Liver (tissue), 9 donors: ENCODE measurements around the gene PPM1E. TPM values are rescaled to one million over a fixed set of nuclear protein-coding genes. Genes with fewer than 3 reads are reported as not detected.

Source experiments
- DNase-seq: peaks from one replicate; pipeline ENCODE4 v3.0.0-alpha.2; 2017; ENCODE audit warnings: low spot score
- H3K27ac ChIP-seq, 2 donors: one replicate each; pipeline ENCODE4 v1.7.0; 2013; ENCODE audit warnings: inconsistent platforms in 2 of 2, low read length in 2 of 2, control low read depth in 1 of 2, low read depth in 1 of 2, mild to moderate bottlenecking in 1 of 2
- H3K27me3 ChIP-seq, 4 donors: one replicate each; pipeline versions ENCODE4 v1.6.1 to v1.7.0; 2013; ENCODE audit warnings: low read length in 3 of 4, inconsistent platforms in 1 of 4, mild to moderate bottlenecking in 1 of 4, moderate library complexity in 1 of 4; ENCODE audit not compliant: control insufficient read depth in 4 of 4, insufficient read depth in 4 of 4
- H3K36me3 ChIP-seq, 4 donors: one replicate each; pipeline versions ENCODE4 v1.6.1 to v1.7.0; 2013; ENCODE audit warnings: low read length in 3 of 4, mild to moderate bottlenecking in 3 of 4, low read depth in 1 of 4, moderate library complexity in 1 of 4; ENCODE audit not compliant: control insufficient read depth in 4 of 4, insufficient read depth in 3 of 4
- H3K4me1 ChIP-seq, 4 donors: one replicate each; pipeline versions ENCODE4 v1.6.1 to v1.7.0; 2013; ENCODE audit warnings: low read length in 3 of 4, mild to moderate bottlenecking in 3 of 4, moderate library complexity in 1 of 4; ENCODE audit not compliant: control insufficient read depth in 4 of 4, insufficient read depth in 4 of 4
- H3K4me3 ChIP-seq, 3 donors: one replicate each; pipeline versions ENCODE4 v1.6.1 to v1.7.0; 2013; ENCODE audit warnings: low read length in 3 of 3, control low read depth in 1 of 3, low read depth in 1 of 3, mild to moderate bottlenecking in 1 of 3
- H3K9ac ChIP-seq, 2 donors: one replicate each; pipeline ENCODE4 v1.7.0; 2013; ENCODE audit warnings: low read length in 2 of 2, mild to moderate bottlenecking in 2 of 2, moderate library complexity in 2 of 2, control low read depth in 1 of 2, low read depth in 1 of 2
- H3K9me3 ChIP-seq, 4 donors: one replicate each; pipeline versions ENCODE4 v1.6.1 to v1.7.0; 2013; ENCODE audit warnings: low read length in 3 of 4; ENCODE audit not compliant: control insufficient read depth in 4 of 4
- ATF3 ChIP-seq: IDR thresholded peaks from 2 replicates; pipeline ENCODE4 v1.6.1; 2016; ENCODE audit warnings: antibody characterized with exemption
- CTCF ChIP-seq: fragments of 150-350 bp; IDR thresholded peaks from 2 replicates; pipeline ENCODE4 v1.5.1; 2017; ENCODE audit warnings: improper control_type of control experiment, low read depth, low read length; ENCODE audit not compliant: missing input control
- EGR1 ChIP-seq, 2 donors: IDR thresholded peaks; 2 replicates each; pipeline ENCODE4 v1.6.1; 2016 to 2018; ENCODE audit warnings: antibody characterized with exemption in 2 of 2, low read depth in 2 of 2
- FOXA1 ChIP-seq: IDR thresholded peaks from 2 replicates; pipeline ENCODE4 v1.6.1; 2016; ENCODE audit warnings: antibody characterized with exemption
- FOXA2 ChIP-seq: IDR thresholded peaks from 2 replicates; pipeline ENCODE4 v1.6.1; 2016; ENCODE audit warnings: antibody characterized with exemption
- GABPA ChIP-seq, 2 donors: IDR thresholded peaks in 1 of 2; conservative IDR thresholded peaks in 1 of 2; 2 replicates each; pipeline ENCODE4 v1.6.1; 2016; ENCODE audit warnings: antibody characterized with exemption in 2 of 2, mild to moderate bottlenecking in 1 of 2, moderate library complexity in 1 of 2
- HNF4A ChIP-seq, 2 donors: conservative IDR thresholded peaks; 2 replicates each; pipeline ENCODE4 v1.6.1; 2016; ENCODE audit warnings: antibody characterized with exemption in 2 of 2, mild to moderate bottlenecking in 2 of 2
- HNF4G ChIP-seq: IDR thresholded peaks from 2 replicates; pipeline ENCODE4 v1.6.1; 2016; ENCODE audit warnings: antibody characterized with exemption
- JUND ChIP-seq, 2 donors: IDR thresholded peaks; 2 replicates each; pipeline ENCODE4 v1.6.1; 2016; ENCODE audit warnings: antibody characterized with exemption in 2 of 2
- MAX ChIP-seq: IDR thresholded peaks from 2 replicates; pipeline ENCODE4 v1.6.1; 2016; ENCODE audit warnings: antibody characterized with exemption
- NR2F2 ChIP-seq: IDR thresholded peaks from 2 replicates; pipeline ENCODE4 v1.6.1; 2016; ENCODE audit warnings: antibody characterized with exemption
- RAD21 ChIP-seq, 2 donors: IDR thresholded peaks; 2 replicates each; pipeline ENCODE4 v1.6.1; 2016; ENCODE audit warnings: antibody characterized with exemption in 2 of 2, mild to moderate bottlenecking in 2 of 2
- REST ChIP-seq: IDR thresholded peaks from 2 replicates; pipeline ENCODE4 v1.6.1; 2016; ENCODE audit warnings: antibody characterized with exemption, mild to moderate bottlenecking
- RXRA ChIP-seq, 2 donors: IDR thresholded peaks; 2 replicates each; pipeline ENCODE4 v1.6.1; 2017 to 2018; ENCODE audit warnings: antibody characterized with exemption in 2 of 2, mild to moderate bottlenecking in 1 of 2
- SP1 ChIP-seq: IDR thresholded peaks from 2 replicates; pipeline ENCODE4 v1.6.1; 2018; ENCODE audit warnings: antibody characterized with exemption, mild to moderate bottlenecking
- TAF1 ChIP-seq: conservative IDR thresholded peaks from 2 replicates; pipeline ENCODE4 v1.6.1; 2016; ENCODE audit warnings: antibody characterized with exemption, mild to moderate bottlenecking
- YY1 ChIP-seq: IDR thresholded peaks from 2 replicates; pipeline ENCODE4 v1.6.1; 2016; ENCODE audit warnings: antibody characterized with exemption, mild to moderate bottlenecking
- ZBTB33 ChIP-seq: IDR thresholded peaks from 2 replicates; pipeline ENCODE4 v1.6.1; 2016; ENCODE audit warnings: antibody characterized with exemption
- WGBS: extraction: QIAGEN DNeasy Blood & Tissue Kit; methylation state at CpG from one replicate; pipeline ENCODE4 v1.1.7; 2013; 5-methylcytosine and 5-hydroxymethylcytosine counted together
- polyA plus RNA-seq, 2 donors: library from polyadenylated mRNA; stranded (reverse) in 1 of 2; unstranded in 1 of 2; fragments of 200-250 nt in 1 of 2; fragments of >200 nt in 1 of 2; fragmentation: Nextera tagmentation in 1 of 2; extraction: Ambion mirVana in 1 of 2; gene quantifications; one replicate each; pipeline versions ENCODE4 v1.2.1 to v1.2.3, GENCODE V29; 2013 to 2015
- total RNA-seq, 2 donors: library from RNA; depleted of rRNA; stranded (reverse); fragments of >200 nt; gene quantifications; one replicate each; pipeline ENCODE4 v1.2.3, GENCODE V29; 2014
- donor health status: healthy.
- donor health status: healthy.
- donor health status: healthy.
- donor health status: healthy.
- donor health status: healthy.

PPM1E gene
- total and polyA plus RNA-seq, 4 donors, result 0.25 to 0.61 (median 0.50) TPM; not detected in 1

GRCh38 chr17:58806046-58806445 lies 50.4 kb downstream of the PPM1E start:
- H3K4me1 ChIP-seq, result peaks cover 0 to 11% (median 2%) of the 10 kb centered on the region in 4 donors
- H3K36me3 ChIP-seq, result no peaks in the 10 kb centered on the region
- H3K9ac ChIP-seq, result no peak overlapping the region
- DNase-seq, result no peak
- TF ChIP-seq TAF1 (no peak), REST (no peak), NR2F2 (no peak), CTCF (no peak), ZBTB33 (no peak), HNF4A (conservative IDR thresholded peaks at IDR 0.05) (peak; percentile 95 to 98), FOXA1 (no peak), FOXA2 (no peak), GABPA (IDR thresholded peaks at IDR 0.05 in 1 of 2, conservative IDR thresholded peaks at IDR 0.05 in 1 of 2) (no peak), HNF4G (peak; percentile 86), YY1 (peak; percentile 11), RXRA (IDR thresholded peaks at IDR 0.05) (peak; percentile 69 to 73), JUND (IDR thresholded peaks at IDR 0.05) (peak; percentile 52 to 59), EGR1 (IDR thresholded peaks at IDR 0.05; ENCODE audit: low read depth in 2 of 2) (peak in 1 of 2 donors; percentile 11), RAD21 (IDR thresholded peaks at IDR 0.05) (peak in 1 of 2 donors; percentile 32), ATF3 (peak; percentile 14), MAX (no peak), SP1 (peak; percentile 80)
- no peaks in the 10 kb centered on the region for H3K9me3 ChIP-seq
- peak overlapping the region in 1 of 2 donors; percentile 35 for H3K27ac ChIP-seq
- H3K27me3 ChIP-seq, result no peaks in the 10 kb centered on the region
- peak overlapping the region in 1 of 3 donors; percentile 4 for H3K4me3 ChIP-seq
- WGBS, result 35% methylated on average over 5 of the region's 5 CpGs
